WERI-Rb-1 (cell line): ENCODE measurements around the gene CACNG8.
A peak's percentile ranks its signal among the peaks of the same experiment; 100 is the strongest.

ENCODE experiments used
- DNase-seq: peaks from one replicate; pipeline ENCODE4 v3.0.0-alpha.2; 2020
- H3K27ac ChIP-seq: fragments of 250-450 bp; sonication (Bioruptor Pico); 2 replicates; pipeline ENCODE4 v1.5.1; 2020; ENCODE audit warnings: mild to moderate bottlenecking, moderate library complexity
- H3K27me3 ChIP-seq: fragments of 250-450 bp; sonication (Bioruptor Pico); 2 replicates; pipeline ENCODE4 v1.5.1; 2021; ENCODE audit warnings: mild to moderate bottlenecking, low read depth, moderate library complexity; ENCODE audit not compliant: insufficient read depth, severe bottlenecking
- H3K36me3 ChIP-seq: fragments of 250-450 bp; sonication (Bioruptor Pico); 2 replicates; pipeline ENCODE4 v1.5.1; 2020; ENCODE audit warnings: mild to moderate bottlenecking, moderate library complexity
- H3K4me3 ChIP-seq: 2 replicates; pipeline ENCODE4 v1.5.1; 2011; ENCODE audit warnings: low read depth, mild to moderate bottlenecking, control low read depth, low read length
- H3K9me3 ChIP-seq: fragments of 250-450 bp; sonication (Bioruptor Pico); 2 replicates; pipeline ENCODE4 v1.5.1; 2021; ENCODE audit warnings: mild to moderate bottlenecking, moderate library complexity; ENCODE audit not compliant: severe bottlenecking
- CTCF ChIP-seq: IDR thresholded peaks from 2 replicates; pipeline ENCODE4 v1.5.1; 2011; ENCODE audit warnings: low read depth, mild to moderate bottlenecking, control low read depth, inconsistent platforms, low read length

Gene CACNG8

GRCh38 chr19:54024660-54025059, 61.9 kb downstream of the CACNG8 start:
- peaks cover 39% of the 10 kb centered on the region for H3K27me3 ChIP-seq
- H3K27ac ChIP-seq: no peak overlapping the region
- no peak overlapping the region for H3K4me3 ChIP-seq
- DNase-seq: no peak
- H3K9me3 ChIP-seq: peaks cover 2% of the 10 kb centered on the region
- TF ChIP-seq CTCF: no peak
- no peaks in the 10 kb centered on the region for H3K36me3 ChIP-seq

GRCh38 chr19:54026656-54027055, 63.9 kb downstream of the CACNG8 start:
- Histone ChIP-seq H3K9me3 (peaks cover 2% of the 10 kb centered on the region), H3K27me3 (peaks cover 56% of the 10 kb centered on the region), H3K4me3 (no peak overlapping the region), H3K36me3 (no peaks in the 10 kb centered on the region), H3K27ac (no peak overlapping the region)
- no peak for DNase-seq
- TF ChIP-seq CTCF: no peak

- DNase-seq: no peak
- no peak overlapping the region for H3K27ac ChIP-seq
- H3K27me3 ChIP-seq: peaks cover 68% of the 10 kb centered on the region
- peaks cover 2% of the 10 kb centered on the region for H3K9me3 ChIP-seq
- TF ChIP-seq CTCF: no peak
- H3K4me3 ChIP-seq: no peak overlapping the region
- H3K36me3 ChIP-seq: no peaks in the 10 kb centered on the region
Measured at GRCh38 chr19:54029301-54029700, 66.6 kb downstream of the CACNG8 start.

GRCh38 chr19:54029930-54030490, 67.3 kb downstream of the CACNG8 start:
- Histone ChIP-seq H3K9me3 (peaks cover 2% of the 10 kb centered on the region), H3K4me3 (no peak overlapping the region), H3K27me3 (peaks cover 66% of the 10 kb centered on the region), H3K27ac (no peak overlapping the region), H3K36me3 (no peaks in the 10 kb centered on the region)
- DNase-seq: peak; percentile 69
- TF ChIP-seq CTCF: peak; percentile 67

GRCh38 chr19:54030895-54031586, 68.3 kb downstream of the CACNG8 start:
- DNase-seq: peak; percentile 19
- Histone ChIP-seq H3K27me3 (peaks cover 60% of the 10 kb centered on the region), H3K36me3 (no peaks in the 10 kb centered on the region), H3K4me3 (no peak overlapping the region), H3K9me3 (peaks cover 2% of the 10 kb centered on the region), H3K27ac (no peak overlapping the region)
- TF ChIP-seq CTCF: peak; percentile 22; the same call in 1 of the 2 replicates
